ENCODE measurements around the gene SELENOV.

GRCh38 chr19:39557811-39558623 is 43.1 kb downstream of the SELENOV start:
- TF ChIP-seq CTCF (IDR thresholded peaks at IDR 0.05) (no peak), POLR2A (IDR thresholded peaks at IDR 0.05) (no peak)
